Measurements from ENCODE around the gene GRAMD2A. TPM values are rescaled to one million over a fixed set of nuclear protein-coding genes. Genes with fewer than 3 reads are reported as not detected.
A peak's percentile ranks its signal among the peaks of the same experiment; 100 is the strongest.

Gene GRAMD2A
- total and polyA plus RNA-seq, 5 donors from 2014 or later: not detected

- Mint-ChIP-seq H3K4me3 (no peak overlapping the region), H3K9me3 (no peaks in the 10 kb centered on the region), H3K27ac (no peak overlapping the region), H3K36me3 (no peaks in the 10 kb centered on the region), H3K4me1 (peaks cover 0 to 4% (median under 1%) of the 10 kb centered on the region in 4 donors), H3K27me3 (no peaks in the 10 kb centered on the region)
- Histone ChIP-seq H3K36me3 (ENCODE audit: control insufficient read depth, insufficient read depth, low read length) (no peaks in the 10 kb centered on the region), H3K4me3 (ENCODE audit: low read depth, low read length) (no peak overlapping the region), H3K27ac (ENCODE audit: insufficient read depth, low read length, poor library complexity, severe bottlenecking) (no peak overlapping the region), H3K4me1 (ENCODE audit: control insufficient read depth, insufficient read depth, low read length, poor library complexity, severe bottlenecking) (no peaks in the 10 kb centered on the region), H3K27me3 (ENCODE audit: control insufficient read depth, insufficient read depth, low read length) (no peaks in the 10 kb centered on the region), H3K9me3 (ENCODE audit: control insufficient read depth in 2 of 2, low read length in 2 of 2) (no peaks in the 10 kb centered on the region)
- ATAC-seq (ENCODE audit: low read depth in 2 of 2) (no peak), DNase-seq (no peak)
These were observed 61.2 kb downstream of the GRAMD2A start for GRCh38 chr15:72136170-72137051.

DNA sequence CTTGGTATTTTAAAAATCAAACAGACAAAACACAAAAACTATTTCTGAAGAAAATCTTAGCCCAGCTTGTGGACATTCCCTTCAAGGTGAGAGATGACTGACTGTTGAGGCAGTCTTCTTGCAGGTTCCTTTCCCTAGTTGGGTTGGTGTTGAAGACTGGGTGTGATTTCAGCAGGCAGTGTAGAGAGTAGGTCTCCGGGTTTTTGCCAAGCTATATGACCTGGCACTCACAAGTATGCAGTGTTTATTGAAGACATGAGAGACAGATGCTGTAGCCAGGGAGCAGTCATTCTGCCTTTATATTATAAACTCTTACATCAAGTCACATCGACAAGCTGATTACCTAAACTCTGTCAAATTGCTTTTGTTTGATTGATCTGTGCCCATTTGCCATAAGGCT, 61.9 kb downstream of the GRAMD2A start:
- peaks cover 0 to 4% (median 0%) of the 10 kb centered on the region in 4 donors for H3K4me1 Mint-ChIP-seq
- Histone ChIP-seq H3K36me3 (ENCODE audit: control insufficient read depth, insufficient read depth, low read length) (no peaks in the 10 kb centered on the region), H3K4me1 (ENCODE audit: control insufficient read depth, insufficient read depth, low read length, poor library complexity, severe bottlenecking) (no peaks in the 10 kb centered on the region), H3K27ac (ENCODE audit: insufficient read depth, low read length, poor library complexity, severe bottlenecking) (no peak overlapping the region), H3K27me3 (ENCODE audit: control insufficient read depth, insufficient read depth, low read length) (no peaks in the 10 kb centered on the region), H3K4me3 (ENCODE audit: low read depth, low read length) (no peak overlapping the region), H3K9me3 (ENCODE audit: control insufficient read depth in 2 of 2, low read length in 2 of 2) (no peaks in the 10 kb centered on the region)
- no peak overlapping the region for H3K27ac Mint-ChIP-seq
- DNase-seq (no peak), ATAC-seq (ENCODE audit: low read depth in 2 of 2) (no peak)
- H3K4me3 Mint-ChIP-seq: no peak overlapping the region
- H3K36me3 Mint-ChIP-seq: no peaks in the 10 kb centered on the region
- H3K27me3 Mint-ChIP-seq: no peaks in the 10 kb centered on the region
- H3K9me3 Mint-ChIP-seq: no peaks in the 10 kb centered on the region

DNA sequence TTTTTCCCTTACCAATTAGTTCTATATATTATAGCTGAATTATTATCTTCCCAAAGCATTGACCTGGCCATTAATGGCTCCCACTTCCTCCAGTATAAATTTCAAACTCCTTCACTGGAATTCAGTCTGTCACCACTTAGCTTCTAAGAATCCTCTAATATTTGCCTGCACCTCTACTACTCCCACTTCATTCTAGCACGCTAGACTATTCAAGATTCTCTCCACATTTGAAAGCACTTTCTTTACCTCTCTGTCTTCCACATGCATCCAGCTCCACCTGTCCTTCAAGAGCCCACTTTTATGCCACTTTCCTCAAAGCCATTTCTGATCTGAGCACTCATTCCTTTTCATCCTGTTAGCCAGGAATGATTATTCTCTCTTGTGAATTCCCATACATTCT, 64.4 kb downstream of the GRAMD2A start:
- Histone ChIP-seq H3K4me3 (ENCODE audit: low read depth, low read length) (no peak overlapping the region), H3K9me3 (ENCODE audit: control insufficient read depth in 2 of 2, low read length in 2 of 2) (no peaks in the 10 kb centered on the region), H3K36me3 (ENCODE audit: control insufficient read depth, insufficient read depth, low read length) (no peaks in the 10 kb centered on the region), H3K27me3 (ENCODE audit: control insufficient read depth, insufficient read depth, low read length) (no peaks in the 10 kb centered on the region), H3K27ac (ENCODE audit: insufficient read depth, low read length, poor library complexity, severe bottlenecking) (no peak overlapping the region), H3K4me1 (ENCODE audit: control insufficient read depth, insufficient read depth, low read length, poor library complexity, severe bottlenecking) (no peaks in the 10 kb centered on the region)
- H3K9me3 Mint-ChIP-seq: no peaks in the 10 kb centered on the region
- ATAC-seq (ENCODE audit: low read depth in 2 of 2) (no peak), DNase-seq (no peak)
- H3K27me3 Mint-ChIP-seq: no peaks in the 10 kb centered on the region
- H3K36me3 Mint-ChIP-seq: no peaks in the 10 kb centered on the region
- H3K27ac Mint-ChIP-seq: no peak overlapping the region
- peaks cover 0 to 4% (median 0%) of the 10 kb centered on the region in 4 donors for H3K4me1 Mint-ChIP-seq
- H3K4me3 Mint-ChIP-seq: no peak overlapping the region

GRCh38 chr15:72131922-72132321, 65.7 kb downstream of the GRAMD2A start:
- no peaks in the 10 kb centered on the region for H3K36me3 Mint-ChIP-seq
- no peak overlapping the region for H3K4me3 ChIP-seq (ENCODE audit: low read depth, low read length)
- no peaks in the 10 kb centered on the region for H3K27me3 Mint-ChIP-seq
- no peaks in the 10 kb centered on the region for H3K36me3 ChIP-seq (ENCODE audit: control insufficient read depth, insufficient read depth, low read length)
- no peaks in the 10 kb centered on the region for H3K27me3 ChIP-seq (ENCODE audit: control insufficient read depth, insufficient read depth, low read length)
- no peaks in the 10 kb centered on the region for H3K9me3 ChIP-seq (ENCODE audit: control insufficient read depth in 2 of 2, low read length in 2 of 2)
- ATAC-seq (ENCODE audit: low read depth in 2 of 2) (no peak), DNase-seq (no peak)
- peak overlapping the region in 1 of 4 donors; percentile 32 for H3K4me3 Mint-ChIP-seq
- H3K4me1 Mint-ChIP-seq: peaks cover 0 to 4% (median 0%) of the 10 kb centered on the region in 4 donors
- H3K9me3 Mint-ChIP-seq: no peaks in the 10 kb centered on the region
- H3K27ac Mint-ChIP-seq: no peak overlapping the region
- H3K4me1 ChIP-seq (ENCODE audit: control insufficient read depth, insufficient read depth, low read length, poor library complexity, severe bottlenecking): no peaks in the 10 kb centered on the region
- no peak overlapping the region for H3K27ac ChIP-seq (ENCODE audit: insufficient read depth, low read length, poor library complexity, severe bottlenecking)

DNA sequence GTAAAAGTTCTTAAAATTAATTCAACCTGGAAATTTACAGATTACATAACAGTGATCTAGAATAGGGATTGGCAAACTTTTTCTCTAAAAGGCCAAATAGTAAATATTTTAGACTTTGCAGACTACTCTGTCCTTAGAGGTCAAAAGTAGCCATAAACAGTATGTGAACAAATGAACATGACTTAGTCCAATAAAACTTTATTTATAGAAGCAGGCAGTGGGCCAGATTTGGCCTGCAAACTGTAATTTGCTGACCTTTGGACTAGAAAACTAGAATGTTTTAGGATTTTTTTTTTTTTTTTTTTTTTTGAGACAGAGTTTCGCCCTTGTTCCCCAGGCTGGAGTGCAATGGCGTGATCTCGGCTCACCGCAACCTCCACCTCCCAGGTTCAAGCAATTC, 67.3 kb downstream of the GRAMD2A start:
- DNase-seq (no peak), ATAC-seq (ENCODE audit: low read depth in 2 of 2) (no peak)
- H3K4me3 ChIP-seq (ENCODE audit: low read depth, low read length): no peak overlapping the region
- Mint-ChIP-seq H3K4me1 (peaks cover 0 to 4% (median 0%) of the 10 kb centered on the region in 4 donors), H3K36me3 (no peaks in the 10 kb centered on the region), H3K4me3 (no peak overlapping the region), H3K27ac (no peak overlapping the region), H3K27me3 (no peaks in the 10 kb centered on the region), H3K9me3 (no peaks in the 10 kb centered on the region)
- H3K9me3 ChIP-seq (ENCODE audit: control insufficient read depth in 2 of 2, low read length in 2 of 2): no peaks in the 10 kb centered on the region
- no peaks in the 10 kb centered on the region for H3K4me1 ChIP-seq (ENCODE audit: control insufficient read depth, insufficient read depth, low read length, poor library complexity, severe bottlenecking)
- H3K36me3 ChIP-seq (ENCODE audit: control insufficient read depth, insufficient read depth, low read length): no peaks in the 10 kb centered on the region
- H3K27me3 ChIP-seq (ENCODE audit: control insufficient read depth, insufficient read depth, low read length): no peaks in the 10 kb centered on the region
- no peak overlapping the region for H3K27ac ChIP-seq (ENCODE audit: insufficient read depth, low read length, poor library complexity, severe bottlenecking)

GRCh38 chr15:72128359-72128758, 69.2 kb downstream of the GRAMD2A start:
- H3K4me3 ChIP-seq (ENCODE audit: low read depth, low read length): no peak overlapping the region
- no peaks in the 10 kb centered on the region for H3K4me1 ChIP-seq (ENCODE audit: control insufficient read depth, insufficient read depth, low read length, poor library complexity, severe bottlenecking)
- DNase-seq: no peak
- H3K9me3 ChIP-seq (ENCODE audit: control insufficient read depth in 2 of 2, low read length in 2 of 2): no peaks in the 10 kb centered on the region
- H3K9me3 Mint-ChIP-seq: no peaks in the 10 kb centered on the region
- H3K4me1 Mint-ChIP-seq: peaks cover 0 to 4% (median 0%) of the 10 kb centered on the region in 4 donors
- no peak overlapping the region for H3K27ac ChIP-seq (ENCODE audit: insufficient read depth, low read length, poor library complexity, severe bottlenecking)
- no peaks in the 10 kb centered on the region for H3K27me3 Mint-ChIP-seq
- no peaks in the 10 kb centered on the region for H3K27me3 ChIP-seq (ENCODE audit: control insufficient read depth, insufficient read depth, low read length)
- no peak for ATAC-seq (ENCODE audit: low read depth in 2 of 2)
- no peak overlapping the region for H3K4me3 Mint-ChIP-seq
- H3K36me3 ChIP-seq (ENCODE audit: control insufficient read depth, insufficient read depth, low read length): no peaks in the 10 kb centered on the region
- H3K27ac Mint-ChIP-seq: no peak overlapping the region
- H3K36me3 Mint-ChIP-seq: no peaks in the 10 kb centered on the region

DNA sequence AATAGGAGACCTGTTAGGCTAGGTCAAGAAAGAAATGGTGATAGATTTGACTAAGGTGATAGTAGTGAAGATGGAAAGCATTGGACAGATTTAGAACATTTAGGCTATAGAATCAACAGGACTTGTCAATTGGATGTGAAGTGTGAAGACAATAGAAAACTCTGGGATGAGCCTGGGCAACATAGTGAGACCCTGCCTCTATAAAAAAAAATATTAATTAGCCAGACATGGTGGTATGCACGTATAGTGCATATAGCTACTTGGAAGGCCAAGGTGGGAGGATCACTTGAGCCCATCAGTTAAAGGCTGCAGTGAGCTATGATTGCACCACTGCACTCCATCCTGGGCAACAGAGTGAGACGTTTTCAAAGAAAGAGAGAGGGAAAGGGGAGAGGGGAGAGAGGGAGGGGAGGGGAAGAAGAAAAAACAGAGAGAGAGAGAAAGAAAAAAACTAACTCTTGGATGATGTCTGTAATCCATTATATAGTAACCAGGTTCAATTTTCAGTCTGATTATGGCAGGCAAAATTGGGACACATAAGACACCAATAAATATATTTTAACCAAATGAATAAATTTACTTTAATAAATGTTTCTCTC, 69.8 kb downstream of the GRAMD2A start:
- no peak overlapping the region for H3K4me3 Mint-ChIP-seq
- Histone ChIP-seq H3K27ac (ENCODE audit: insufficient read depth, low read length, poor library complexity, severe bottlenecking) (no peak overlapping the region), H3K36me3 (ENCODE audit: control insufficient read depth, insufficient read depth, low read length) (no peaks in the 10 kb centered on the region), H3K27me3 (ENCODE audit: control insufficient read depth, insufficient read depth, low read length) (no peaks in the 10 kb centered on the region), H3K9me3 (ENCODE audit: control insufficient read depth in 2 of 2, low read length in 2 of 2) (no peaks in the 10 kb centered on the region), H3K4me3 (ENCODE audit: low read depth, low read length) (no peak overlapping the region), H3K4me1 (ENCODE audit: control insufficient read depth, insufficient read depth, low read length, poor library complexity, severe bottlenecking) (no peaks in the 10 kb centered on the region)
- no peaks in the 10 kb centered on the region for H3K27me3 Mint-ChIP-seq
- no peaks in the 10 kb centered on the region for H3K9me3 Mint-ChIP-seq
- H3K4me1 Mint-ChIP-seq: peaks cover 0 to 4% (median 0%) of the 10 kb centered on the region in 4 donors
- ATAC-seq (ENCODE audit: low read depth in 2 of 2) (no peak), DNase-seq (no peak)
- no peak overlapping the region for H3K27ac Mint-ChIP-seq
- H3K36me3 Mint-ChIP-seq: no peaks in the 10 kb centered on the region

DNA sequence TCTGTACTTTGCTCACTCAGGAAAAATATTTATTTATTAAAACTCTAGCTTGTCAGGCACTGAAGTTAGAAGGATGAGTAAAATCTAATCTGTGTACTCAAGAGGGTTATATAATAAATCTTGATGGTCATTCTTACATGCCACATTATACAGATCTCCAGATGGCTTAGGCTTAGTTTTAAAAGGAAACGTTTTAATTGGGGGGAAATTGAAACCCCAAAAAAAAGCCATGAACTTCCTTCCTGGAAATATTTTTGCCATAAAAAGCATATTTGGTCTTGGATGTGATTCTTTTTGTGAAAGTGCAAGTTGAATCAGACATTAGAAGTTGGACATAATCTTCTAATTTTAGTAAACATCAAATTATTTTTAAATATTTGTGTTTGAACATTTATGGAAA, 73.4 kb downstream of the GRAMD2A start:
- Mint-ChIP-seq H3K9me3 (no peaks in the 10 kb centered on the region), H3K36me3 (no peaks in the 10 kb centered on the region)
- H3K27ac ChIP-seq (ENCODE audit: insufficient read depth, low read length, poor library complexity, severe bottlenecking): no peak overlapping the region

More for the DNA sequence above, 73.4 kb downstream of the GRAMD2A start:
- H3K9me3 ChIP-seq (ENCODE audit: control insufficient read depth in 2 of 2, low read length in 2 of 2): no peaks in the 10 kb centered on the region
- no peaks in the 10 kb centered on the region for H3K36me3 ChIP-seq (ENCODE audit: control insufficient read depth, insufficient read depth, low read length)
- H3K27me3 ChIP-seq (ENCODE audit: control insufficient read depth, insufficient read depth, low read length): no peaks in the 10 kb centered on the region
- no peak for DNase-seq
- no peak for ATAC-seq (ENCODE audit: low read depth in 2 of 2)
- H3K4me3 Mint-ChIP-seq: no peak overlapping the region
- peaks cover 0 to 4% (median under 1%) of the 10 kb centered on the region in 4 donors for H3K4me1 Mint-ChIP-seq
- no peaks in the 10 kb centered on the region for H3K27me3 Mint-ChIP-seq
- no peaks in the 10 kb centered on the region for H3K4me1 ChIP-seq (ENCODE audit: control insufficient read depth, insufficient read depth, low read length, poor library complexity, severe bottlenecking)
- H3K4me3 ChIP-seq (ENCODE audit: low read depth, low read length): no peak overlapping the region
- no peak overlapping the region for H3K27ac Mint-ChIP-seq
